HepG2 (cell line): ENCODE data around the gene SIRT7. TPM values are rescaled to one million over a fixed set of nuclear protein-coding genes. Genes with fewer than 3 reads are reported as not detected.

Experiments
- ARNTL ChIP-seq: sonication (generic); formaldehyde crosslinking; IDR thresholded peaks from 2 replicates; pipeline ENCODE4 v1.4.0; 2020; ENCODE audit warnings: mild to moderate bottlenecking, missing genetic modification reagents
- MBNL3 ChIP-seq: fragments of 250-450 bp; sonication (Bioruptor Pico); conservative IDR thresholded peaks from 2 replicates; pipeline ENCODE4 v1.8.0; 2022; ENCODE audit warnings: mild to moderate bottlenecking, inconsistent platforms
- MEIS1 ChIP-seq: sonication (generic); formaldehyde crosslinking; IDR thresholded peaks from 2 replicates; pipeline ENCODE4 v1.9.0; 2021; ENCODE audit warnings: mild to moderate bottlenecking, missing genetic modification reagents, moderate library complexity, borderline replicate concordance
- NFKB2 ChIP-seq: sonication (generic); formaldehyde crosslinking; IDR thresholded peaks from 2 replicates; pipeline ENCODE4 v1.4.0; 2020; ENCODE audit warnings: missing genetic modification reagents, borderline replicate concordance
- PAX8 ChIP-seq: sonication (generic); formaldehyde crosslinking; IDR thresholded peaks from 2 replicates; pipeline ENCODE4 v1.8.0; 2022; ENCODE audit warnings: mild to moderate bottlenecking, missing genetic modification reagents, borderline replicate concordance
- SMAD3 ChIP-seq: sonication (generic); formaldehyde crosslinking; IDR thresholded peaks from 2 replicates; pipeline ENCODE4 v1.4.0; 2020; ENCODE audit warnings: missing genetic modification reagents
- SOX5 ChIP-seq: IDR thresholded peaks from 2 replicates; pipeline ENCODE4 v1.6.1; 2016; ENCODE audit warnings: borderline replicate concordance
- SP1 ChIP-seq, 2 experiments: fragments of 450-650 bp in 1 of 2; sonication (generic) in 1 of 2; formaldehyde crosslinking in 1 of 2; IDR thresholded peaks; 2 replicates each; pipeline versions ENCODE4 v1.4.0 to v1.6.1; 2016 to 2020; ENCODE audit warnings: missing genetic modification reagents in 1 of 2
- ZFYVE20 ChIP-seq: sonication (generic); formaldehyde crosslinking; IDR thresholded peaks from 2 replicates; pipeline ENCODE4 v1.8.0; 2023; ENCODE audit warnings: low read depth, mild to moderate bottlenecking, moderate library complexity, missing genetic modification reagents, borderline replicate concordance
- ZNF224 ChIP-seq: sonication (generic); formaldehyde crosslinking; IDR thresholded peaks from 2 replicates; pipeline ENCODE4 v1.5.0; 2020; ENCODE audit warnings: mild to moderate bottlenecking, missing genetic modification reagents
- ZNF556 ChIP-seq: sonication (generic); formaldehyde crosslinking; IDR thresholded peaks from 2 replicates; pipeline ENCODE4 v1.4.0; 2020; ENCODE audit warnings: mild to moderate bottlenecking, missing genetic modification reagents, borderline replicate concordance
- ZNF775 ChIP-seq: sonication (generic); formaldehyde crosslinking; IDR thresholded peaks from 2 replicates; pipeline ENCODE4 v1.4.0; 2020; ENCODE audit warnings: missing genetic modification reagents, mild to moderate bottlenecking, moderate library complexity, borderline replicate concordance
- ZNF816 ChIP-seq: sonication (generic); formaldehyde crosslinking; IDR thresholded peaks from 2 replicates; pipeline ENCODE4 v1.8.0; 2022; ENCODE audit warnings: missing genetic modification reagents, mild to moderate bottlenecking, borderline replicate concordance
- ZSCAN20 ChIP-seq: sonication (generic); formaldehyde crosslinking; IDR thresholded peaks from 2 replicates; pipeline ENCODE4 v1.4.0; 2020; ENCODE audit warnings: missing genetic modification reagents, mild to moderate bottlenecking, borderline replicate concordance
- polyA plus RNA-seq, 8 experiments: library from polyadenylated mRNA; depleted of rRNA in 3 of 8; stranded (reverse) in 7 of 8; unstranded in 1 of 8; fragments of >200 nt; fragmentation: Illumina TruSeq in 4 of 8; extraction: Trizol in 4 of 8; gene quantifications; 2 replicates each; pipeline versions ENCODE4 v1.2.1 to v1.2.3, GENCODE V29; 2011 to 2016; ENCODE audit warnings: low read depth in 4 of 8, missing spikeins in 1 of 8, mixed read lengths in 1 of 8; ENCODE audit not compliant: insufficient read depth in 1 of 8
- total RNA-seq, 5 experiments: library from RNA; depleted of rRNA; stranded (reverse); fragments of >200 nt; fragmentation: Illumina TruSeq; extraction: Trizol; gene quantifications; 2 replicates each; pipeline ENCODE4 v1.2.3, GENCODE V29; 2016; ENCODE audit warnings: low read depth in 1 of 5
- TF ChIP-seq, protein P1 (sequence below): sonication (generic); formaldehyde crosslinking; IDR thresholded peaks from 2 replicates; pipeline ENCODE4 v1.4.0; 2020; ENCODE audit warnings: missing genetic modification reagents, borderline replicate concordance
- TF ChIP-seq, protein P2 (sequence below): sonication (generic); formaldehyde crosslinking; IDR thresholded peaks from one replicate; pipeline ENCODE4 v1.5.1; 2020; ENCODE audit warnings: mild to moderate bottlenecking, missing genetic modification reagents; ENCODE audit errors: not compliant biosample characterization

The SIRT7 gene
- total and polyA plus RNA-seq, 2 of the 13 experiments (the other 11 are each of a cell fraction or from before 2014, with no cell fraction given) = 8.3 to 24.8 TPM

DNA sequence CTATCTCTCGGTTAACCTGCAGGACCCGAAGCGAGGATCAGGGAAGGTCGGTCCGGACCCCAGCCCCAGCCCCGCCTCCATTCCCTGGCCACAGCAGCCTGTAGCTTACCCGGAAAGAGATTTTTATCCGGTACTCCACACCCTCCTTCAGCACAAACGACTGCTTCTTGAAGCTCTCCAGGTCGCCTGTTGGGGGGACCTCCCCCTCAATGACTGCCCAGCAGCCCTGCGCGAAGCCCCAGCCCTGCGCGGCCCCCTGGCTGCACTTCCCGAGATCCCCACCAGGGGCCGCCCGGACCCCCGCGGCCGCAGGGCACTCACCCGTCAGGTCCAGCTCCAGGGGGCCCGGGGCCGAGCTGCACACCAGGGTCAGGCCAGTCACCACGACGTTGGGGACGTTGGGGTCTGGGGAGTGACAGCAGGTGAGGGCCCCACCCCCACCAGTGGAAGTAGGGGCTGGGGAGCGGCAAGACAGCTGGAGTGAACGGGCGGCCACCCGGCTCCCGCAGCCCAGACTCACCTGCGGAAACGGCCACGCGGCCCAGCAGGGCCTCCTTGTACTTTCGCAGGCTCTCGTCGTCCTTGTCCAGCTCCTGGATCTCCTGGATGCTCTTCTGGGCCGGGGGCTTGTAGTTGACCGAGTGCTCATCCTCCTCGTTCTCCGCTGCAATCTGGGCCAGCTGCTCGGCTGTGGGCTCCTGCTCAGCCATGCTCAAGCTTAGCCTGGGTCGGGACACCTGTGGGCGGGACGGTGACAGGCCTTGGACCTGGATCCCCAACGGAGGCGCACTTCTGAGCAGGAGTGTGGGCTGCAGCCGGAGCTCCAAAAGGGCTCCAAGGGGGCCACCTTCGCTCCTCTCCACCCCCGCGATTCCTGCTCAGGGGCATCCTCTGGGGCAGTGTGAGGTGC is 48.5 kb downstream of the SIRT7 start (continued):
- TF ChIP-seq, protein P1, sequence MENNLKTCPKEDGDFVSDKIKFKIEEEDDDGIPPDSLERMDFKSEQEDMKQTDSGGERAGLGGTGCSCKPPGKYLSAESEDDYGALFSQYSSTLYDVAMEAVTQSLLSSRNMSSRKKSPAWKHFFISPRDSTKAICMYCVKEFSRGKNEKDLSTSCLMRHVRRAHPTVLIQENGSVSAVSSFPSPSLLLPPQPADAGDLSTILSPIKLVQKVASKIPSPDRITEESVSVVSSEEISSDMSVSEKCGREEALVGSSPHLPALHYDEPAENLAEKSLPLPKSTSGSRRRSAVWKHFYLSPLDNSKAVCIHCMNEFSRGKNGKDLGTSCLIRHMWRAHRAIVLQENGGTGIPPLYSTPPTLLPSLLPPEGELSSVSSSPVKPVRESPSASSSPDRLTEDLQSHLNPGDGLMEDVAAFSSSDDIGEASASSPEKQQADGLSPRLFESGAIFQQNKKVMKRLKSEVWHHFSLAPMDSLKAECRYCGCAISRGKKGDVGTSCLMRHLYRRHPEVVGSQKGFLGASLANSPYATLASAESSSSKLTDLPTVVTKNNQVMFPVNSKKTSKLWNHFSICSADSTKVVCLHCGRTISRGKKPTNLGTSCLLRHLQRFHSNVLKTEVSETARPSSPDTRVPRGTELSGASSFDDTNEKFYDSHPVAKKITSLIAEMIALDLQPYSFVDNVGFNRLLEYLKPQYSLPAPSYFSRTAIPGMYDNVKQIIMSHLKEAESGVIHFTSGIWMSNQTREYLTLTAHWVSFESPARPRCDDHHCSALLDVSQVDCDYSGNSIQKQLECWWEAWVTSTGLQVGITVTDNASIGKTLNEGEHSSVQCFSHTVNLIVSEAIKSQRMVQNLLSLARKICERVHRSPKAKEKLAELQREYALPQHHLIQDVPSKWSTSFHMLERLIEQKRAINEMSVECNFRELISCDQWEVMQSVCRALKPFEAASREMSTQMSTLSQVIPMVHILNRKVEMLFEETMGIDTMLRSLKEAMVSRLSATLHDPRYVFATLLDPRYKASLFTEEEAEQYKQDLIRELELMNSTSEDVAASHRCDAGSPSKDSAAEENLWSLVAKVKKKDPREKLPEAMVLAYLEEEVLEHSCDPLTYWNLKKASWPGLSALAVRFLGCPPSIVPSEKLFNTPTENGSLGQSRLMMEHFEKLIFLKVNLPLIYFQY = no peak
- TF ChIP-seq ZNF556 (CRISPR knock-in tag) (no peak), SOX5 (CRISPR knock-in tag) (no peak), ZNF224 (CRISPR knock-in tag) (no peak), SP1 (IDR thresholded peaks at IDR 0.05) (no peak), SP1 (CRISPR knock-in tag; IDR thresholded peaks at IDR 0.05) (no peak), ZNF816 (CRISPR knock-in tag) (no peak), ZFYVE20 (no peak), ARNTL (CRISPR knock-in tag) (no peak), ZSCAN20 (CRISPR knock-in tag) (no peak), NFKB2 (CRISPR knock-in tag) (peak; percentile 31; the same call in 1 of the 2 replicates), MBNL3 (no peak), SMAD3 (CRISPR knock-in tag) (0 out of 2 replicates have a peak, but pooled peaks have one; percentile 21), MEIS1 (CRISPR knock-in tag) (no peak), ZNF775 (CRISPR knock-in tag) (no peak), PAX8 (no peak)
- TF ChIP-seq, protein P2, sequence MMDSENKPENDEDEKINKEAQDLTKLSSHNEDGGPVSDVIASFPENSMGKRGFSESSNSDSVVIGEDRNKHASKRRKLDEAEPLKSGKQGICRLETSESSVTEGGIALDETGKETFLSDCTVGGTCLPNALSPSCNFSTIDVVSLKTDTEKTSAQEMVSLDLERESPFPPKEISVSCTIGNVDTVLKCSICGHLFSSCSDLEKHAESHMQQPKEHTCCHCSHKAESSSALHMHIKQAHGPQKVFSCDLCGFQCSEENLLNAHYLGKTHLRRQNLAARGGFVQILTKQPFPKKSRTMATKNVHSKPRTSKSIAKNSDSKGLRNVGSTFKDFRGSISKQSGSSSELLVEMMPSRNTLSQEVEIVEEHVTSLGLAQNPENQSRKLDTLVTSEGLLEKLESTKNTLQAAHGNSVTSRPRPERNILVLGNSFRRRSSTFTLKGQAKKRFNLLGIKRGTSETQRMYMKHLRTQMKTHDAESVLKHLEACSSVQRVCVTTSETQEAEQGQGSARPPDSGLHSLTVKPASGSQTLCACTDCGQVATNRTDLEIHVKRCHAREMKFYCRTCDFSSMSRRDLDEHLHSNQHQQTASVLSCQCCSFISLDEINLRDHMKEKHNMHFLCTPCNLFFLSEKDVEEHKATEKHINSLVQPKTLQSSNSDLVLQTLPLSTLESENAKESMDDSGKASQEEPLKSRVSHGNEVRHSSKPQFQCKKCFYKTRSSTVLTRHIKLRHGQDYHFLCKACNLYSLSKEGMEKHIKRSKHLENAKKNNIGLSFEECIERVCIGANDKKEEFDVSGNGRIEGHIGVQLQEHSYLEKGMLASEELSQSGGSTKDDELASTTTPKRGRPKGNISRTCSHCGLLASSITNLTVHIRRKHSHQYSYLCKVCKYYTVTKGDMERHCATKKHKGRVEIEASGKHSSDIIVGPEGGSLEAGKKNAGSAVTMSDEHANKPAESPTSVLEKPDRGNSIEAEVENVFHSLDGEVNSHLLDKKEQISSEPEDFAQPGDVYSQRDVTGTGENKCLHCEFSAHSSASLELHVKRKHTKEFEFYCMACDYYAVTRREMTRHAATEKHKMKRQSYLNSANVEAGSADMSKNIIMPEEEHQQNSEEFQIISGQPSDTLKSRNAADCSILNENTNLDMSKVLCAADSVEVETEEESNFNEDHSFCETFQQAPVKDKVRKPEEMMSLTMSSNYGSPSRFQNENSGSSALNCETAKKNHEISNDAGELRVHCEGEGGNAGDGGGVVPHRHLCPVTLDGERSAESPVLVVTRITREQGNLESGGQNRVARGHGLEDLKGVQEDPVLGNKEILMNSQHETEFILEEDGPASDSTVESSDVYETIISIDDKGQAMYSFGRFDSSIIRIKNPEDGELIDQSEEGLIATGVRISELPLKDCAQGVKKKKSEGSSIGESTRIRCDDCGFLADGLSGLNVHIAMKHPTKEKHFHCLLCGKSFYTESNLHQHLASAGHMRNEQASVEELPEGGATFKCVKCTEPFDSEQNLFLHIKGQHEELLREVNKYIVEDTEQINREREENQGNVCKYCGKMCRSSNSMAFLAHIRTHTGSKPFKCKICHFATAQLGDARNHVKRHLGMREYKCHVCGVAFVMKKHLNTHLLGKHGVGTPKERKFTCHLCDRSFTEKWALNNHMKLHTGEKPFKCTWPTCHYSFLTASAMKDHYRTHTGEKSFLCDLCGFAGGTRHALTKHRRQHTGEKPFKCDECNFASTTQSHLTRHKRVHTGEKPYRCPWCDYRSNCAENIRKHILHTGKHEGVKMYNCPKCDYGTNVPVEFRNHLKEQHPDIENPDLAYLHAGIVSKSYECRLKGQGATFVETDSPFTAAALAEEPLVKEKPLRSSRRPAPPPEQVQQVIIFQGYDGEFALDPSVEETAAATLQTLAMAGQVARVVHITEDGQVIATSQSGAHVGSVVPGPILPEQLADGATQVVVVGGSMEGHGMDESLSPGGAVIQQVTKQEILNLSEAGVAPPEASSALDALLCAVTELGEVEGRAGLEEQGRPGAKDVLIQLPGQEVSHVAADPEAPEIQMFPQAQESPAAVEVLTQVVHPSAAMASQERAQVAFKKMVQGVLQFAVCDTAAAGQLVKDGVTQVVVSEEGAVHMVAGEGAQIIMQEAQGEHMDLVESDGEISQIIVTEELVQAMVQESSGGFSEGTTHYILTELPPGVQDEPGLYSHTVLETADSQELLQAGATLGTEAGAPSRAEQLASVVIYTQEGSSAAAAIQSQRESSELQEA (CRISPR knock-in tag) = no peak
